Measurements from ENCODE around the gene ZBTB40.

The ZBTB40 gene

DNA sequence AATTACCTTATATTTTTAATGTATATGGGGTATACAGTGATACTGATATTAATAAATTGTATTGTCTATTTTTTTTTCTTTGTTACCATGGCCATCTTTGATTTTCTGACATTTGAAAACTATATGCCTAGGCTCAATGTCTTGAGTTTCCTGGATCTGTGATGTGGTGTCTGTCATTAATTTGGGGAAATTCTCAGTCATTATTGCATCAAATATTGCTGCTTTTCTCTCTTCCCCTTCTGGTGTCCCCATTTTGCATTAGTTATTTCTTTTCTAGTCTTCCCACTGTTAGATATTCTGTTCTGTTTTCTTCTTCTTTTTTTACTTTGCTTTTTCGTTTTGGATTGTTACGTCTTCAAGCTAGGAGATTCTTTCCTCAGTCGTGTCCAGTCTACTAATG lies 33.8 kb downstream of the ZBTB40 start:
- H3K4me1 ChIP-seq (ENCODE audit: control insufficient read depth, insufficient read depth, low read length), result no peaks in the 10 kb centered on the region
- CTCF ChIA-PET, result no interaction called here
- H3K9me3 ChIP-seq (ENCODE audit: control insufficient read depth, insufficient read depth, low read depth, low read length), result no peaks in the 10 kb centered on the region
- H3K4me3 ChIP-seq (ENCODE audit: low read depth, low read length), result no peak overlapping the region
- H3K27ac ChIP-seq (ENCODE audit: extremely low read depth, low read depth, low read length), result no peak overlapping the region
- TF ChIP-seq ZNF558 (tag by site-specific recombination; IDR thresholded peaks at IDR 0.05) (peak; percentile 82), ZNF112 (tag by site-specific recombination; IDR thresholded peaks at IDR 0.05) (no peak), KLF10 (tag by site-specific recombination; IDR thresholded peaks at IDR 0.05) (no peak)
- no peaks in the 10 kb centered on the region for H3K36me3 ChIP-seq (ENCODE audit: control insufficient read depth in 2 of 2, insufficient read depth in 1 of 2, low read length in 2 of 2)
- POLR2A ChIA-PET, result no interaction called here

DNA sequence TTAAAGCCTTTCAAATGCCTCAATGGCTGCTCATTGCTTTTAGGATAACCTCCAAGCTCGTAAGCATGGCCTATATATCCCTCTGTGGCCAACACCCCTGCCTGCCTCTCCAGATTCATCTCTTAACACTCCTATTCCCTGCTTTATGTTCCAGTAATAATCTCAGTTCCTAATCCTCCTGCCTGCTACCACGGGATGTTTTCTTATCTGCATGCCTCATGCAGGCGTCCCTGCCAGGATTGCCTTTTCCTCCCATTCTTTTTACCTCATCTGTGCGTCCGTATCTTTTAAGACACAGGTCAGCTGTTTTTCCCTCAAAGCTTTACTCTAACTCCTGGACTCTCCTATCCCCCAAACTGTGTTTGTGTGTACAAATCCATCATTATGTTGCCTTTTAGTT lies 36.1 kb downstream of the ZBTB40 start:
- no peaks in the 10 kb centered on the region for H3K4me1 ChIP-seq (ENCODE audit: control insufficient read depth, insufficient read depth, low read length)
- H3K36me3 ChIP-seq (ENCODE audit: control insufficient read depth in 2 of 2, insufficient read depth in 1 of 2, low read length in 2 of 2), result no peaks in the 10 kb centered on the region
- CTCF ChIA-PET, result interaction anchor here (0.6 to 1.6 kb wide), 2 partner anchors 14 to 1451 kb away, joined by 3 to 7 read pairs; no protein-coding TSS in a partner anchor
- POLR2A ChIA-PET, result no interaction called here
- TF ChIP-seq PRDM1 (tag by site-specific recombination; IDR thresholded peaks at IDR 0.05) (no peak), ZNF174 (tag by site-specific recombination; IDR thresholded peaks at IDR 0.05) (no peak), ZFP69B (tag by site-specific recombination; IDR thresholded peaks at IDR 0.05) (no peak), ZNF747 (tag by site-specific recombination; IDR thresholded peaks at IDR 0.05) (no peak), ZNF132 (tag by site-specific recombination; IDR thresholded peaks at IDR 0.05; ENCODE audit: borderline replicate concordance) (no peak), TRIM28 (IDR thresholded peaks at IDR 0.05; ENCODE audit: borderline replicate concordance, low read length) (no peak), MZF1 (tag by site-specific recombination; IDR thresholded peaks at IDR 0.05; ENCODE audit: borderline replicate concordance) (no peak), ZNF274 (IDR thresholded peaks at IDR 0.05; ENCODE audit: low read length) (no peak), ZNF274 (tag by site-specific recombination; IDR thresholded peaks at IDR 0.05; ENCODE audit: borderline replicate concordance) (no peak), ZNF112 (tag by site-specific recombination; IDR thresholded peaks at IDR 0.05) (no peak)
- TF ChIP-seq, protein P1, sequence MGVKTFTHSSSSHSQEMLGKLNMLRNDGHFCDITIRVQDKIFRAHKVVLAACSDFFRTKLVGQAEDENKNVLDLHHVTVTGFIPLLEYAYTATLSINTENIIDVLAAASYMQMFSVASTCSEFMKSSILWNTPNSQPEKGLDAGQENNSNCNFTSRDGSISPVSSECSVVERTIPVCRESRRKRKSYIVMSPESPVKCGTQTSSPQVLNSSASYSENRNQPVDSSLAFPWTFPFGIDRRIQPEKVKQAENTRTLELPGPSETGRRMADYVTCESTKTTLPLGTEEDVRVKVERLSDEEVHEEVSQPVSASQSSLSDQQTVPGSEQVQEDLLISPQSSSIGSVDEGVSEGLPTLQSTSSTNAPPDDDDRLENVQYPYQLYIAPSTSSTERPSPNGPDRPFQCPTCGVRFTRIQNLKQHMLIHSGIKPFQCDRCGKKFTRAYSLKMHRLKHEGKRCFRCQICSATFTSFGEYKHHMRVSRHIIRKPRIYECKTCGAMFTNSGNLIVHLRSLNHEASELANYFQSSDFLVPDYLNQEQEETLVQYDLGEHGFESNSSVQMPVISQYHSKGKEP (tag by site-specific recombination; IDR thresholded peaks at IDR 0.05), result no peak
- TF ChIP-seq, protein P2, sequence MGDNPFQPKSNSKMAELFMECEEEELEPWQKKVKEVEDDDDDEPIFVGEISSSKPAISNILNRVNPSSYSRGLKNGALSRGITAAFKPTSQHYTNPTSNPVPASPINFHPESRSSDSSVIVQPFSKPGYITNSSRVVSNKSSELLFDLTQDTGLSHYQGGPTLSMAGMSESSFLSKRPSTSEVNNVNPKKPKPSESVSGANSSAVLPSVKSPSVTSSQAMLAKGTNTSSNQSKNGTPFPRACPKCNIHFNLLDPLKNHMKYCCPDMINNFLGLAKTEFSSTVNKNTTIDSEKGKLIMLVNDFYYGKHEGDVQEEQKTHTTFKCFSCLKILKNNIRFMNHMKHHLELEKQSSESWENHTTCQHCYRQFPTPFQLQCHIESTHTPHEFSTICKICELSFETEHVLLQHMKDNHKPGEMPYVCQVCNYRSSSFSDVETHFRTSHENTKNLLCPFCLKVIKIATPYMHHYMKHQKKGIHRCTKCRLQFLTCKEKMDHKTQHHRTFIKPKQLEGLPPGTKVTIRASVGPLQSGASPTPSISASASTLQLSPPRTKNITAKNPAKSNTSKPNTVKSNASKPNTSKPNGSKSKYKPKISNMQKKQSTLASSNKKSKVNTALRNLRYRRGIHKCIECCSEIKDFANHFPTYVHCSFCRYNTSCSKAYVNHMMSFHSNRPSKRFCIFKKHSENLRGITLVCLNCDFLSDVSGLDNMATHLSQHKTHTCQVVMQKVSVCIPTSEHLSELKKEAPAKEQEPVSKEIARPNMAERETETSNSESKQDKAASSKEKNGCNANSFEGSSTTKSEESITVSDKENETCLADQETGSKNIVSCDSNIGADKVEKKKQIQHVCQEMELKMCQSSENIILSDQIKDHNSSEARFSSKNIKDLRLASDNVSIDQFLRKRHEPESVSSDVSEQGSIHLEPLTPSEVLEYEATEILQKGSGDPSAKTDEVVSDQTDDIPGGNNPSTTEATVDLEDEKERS (tag by site-specific recombination; IDR thresholded peaks at IDR 0.05), result no peak
- TF ChIP-seq, protein P3, sequence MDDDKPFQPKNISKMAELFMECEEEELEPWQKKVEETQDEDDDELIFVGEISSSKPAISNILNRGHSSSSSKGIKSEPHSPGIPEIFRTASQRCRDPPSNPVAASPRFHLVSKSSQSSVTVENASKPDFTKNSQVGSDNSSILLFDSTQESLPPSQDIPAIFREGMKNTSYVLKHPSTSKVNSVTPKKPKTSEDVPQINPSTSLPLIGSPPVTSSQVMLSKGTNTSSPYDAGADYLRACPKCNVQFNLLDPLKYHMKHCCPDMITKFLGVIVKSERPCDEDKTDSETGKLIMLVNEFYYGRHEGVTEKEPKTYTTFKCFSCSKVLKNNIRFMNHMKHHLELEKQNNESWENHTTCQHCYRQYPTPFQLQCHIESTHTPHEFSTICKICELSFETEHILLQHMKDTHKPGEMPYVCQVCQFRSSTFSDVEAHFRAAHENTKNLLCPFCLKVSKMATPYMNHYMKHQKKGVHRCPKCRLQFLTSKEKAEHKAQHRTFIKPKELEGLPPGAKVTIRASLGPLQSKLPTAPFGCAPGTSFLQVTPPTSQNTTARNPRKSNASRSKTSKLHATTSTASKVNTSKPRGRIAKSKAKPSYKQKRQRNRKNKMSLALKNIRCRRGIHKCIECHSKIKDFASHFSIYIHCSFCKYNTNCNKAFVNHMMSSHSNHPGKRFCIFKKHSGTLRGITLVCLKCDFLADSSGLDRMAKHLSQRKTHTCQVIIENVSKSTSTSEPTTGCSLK (tag by site-specific recombination; IDR thresholded peaks at IDR 0.05), result no peak
- TF ChIP-seq, protein P4, sequence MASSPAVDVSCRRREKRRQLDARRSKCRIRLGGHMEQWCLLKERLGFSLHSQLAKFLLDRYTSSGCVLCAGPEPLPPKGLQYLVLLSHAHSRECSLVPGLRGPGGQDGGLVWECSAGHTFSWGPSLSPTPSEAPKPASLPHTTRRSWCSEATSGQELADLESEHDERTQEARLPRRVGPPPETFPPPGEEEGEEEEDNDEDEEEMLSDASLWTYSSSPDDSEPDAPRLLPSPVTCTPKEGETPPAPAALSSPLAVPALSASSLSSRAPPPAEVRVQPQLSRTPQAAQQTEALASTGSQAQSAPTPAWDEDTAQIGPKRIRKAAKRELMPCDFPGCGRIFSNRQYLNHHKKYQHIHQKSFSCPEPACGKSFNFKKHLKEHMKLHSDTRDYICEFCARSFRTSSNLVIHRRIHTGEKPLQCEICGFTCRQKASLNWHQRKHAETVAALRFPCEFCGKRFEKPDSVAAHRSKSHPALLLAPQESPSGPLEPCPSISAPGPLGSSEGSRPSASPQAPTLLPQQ (tag by site-specific recombination; IDR thresholded peaks at IDR 0.05), result no peak
- H3K9me3 ChIP-seq (ENCODE audit: control insufficient read depth, insufficient read depth, low read depth, low read length), result no peaks in the 10 kb centered on the region
- H3K27ac ChIP-seq (ENCODE audit: extremely low read depth, low read depth, low read length), result no peak overlapping the region
- H3K4me3 ChIP-seq (ENCODE audit: low read depth, low read length), result no peak overlapping the region
